ENCODE results near the gene H2BK1.

H2BK1 gene

DNA sequence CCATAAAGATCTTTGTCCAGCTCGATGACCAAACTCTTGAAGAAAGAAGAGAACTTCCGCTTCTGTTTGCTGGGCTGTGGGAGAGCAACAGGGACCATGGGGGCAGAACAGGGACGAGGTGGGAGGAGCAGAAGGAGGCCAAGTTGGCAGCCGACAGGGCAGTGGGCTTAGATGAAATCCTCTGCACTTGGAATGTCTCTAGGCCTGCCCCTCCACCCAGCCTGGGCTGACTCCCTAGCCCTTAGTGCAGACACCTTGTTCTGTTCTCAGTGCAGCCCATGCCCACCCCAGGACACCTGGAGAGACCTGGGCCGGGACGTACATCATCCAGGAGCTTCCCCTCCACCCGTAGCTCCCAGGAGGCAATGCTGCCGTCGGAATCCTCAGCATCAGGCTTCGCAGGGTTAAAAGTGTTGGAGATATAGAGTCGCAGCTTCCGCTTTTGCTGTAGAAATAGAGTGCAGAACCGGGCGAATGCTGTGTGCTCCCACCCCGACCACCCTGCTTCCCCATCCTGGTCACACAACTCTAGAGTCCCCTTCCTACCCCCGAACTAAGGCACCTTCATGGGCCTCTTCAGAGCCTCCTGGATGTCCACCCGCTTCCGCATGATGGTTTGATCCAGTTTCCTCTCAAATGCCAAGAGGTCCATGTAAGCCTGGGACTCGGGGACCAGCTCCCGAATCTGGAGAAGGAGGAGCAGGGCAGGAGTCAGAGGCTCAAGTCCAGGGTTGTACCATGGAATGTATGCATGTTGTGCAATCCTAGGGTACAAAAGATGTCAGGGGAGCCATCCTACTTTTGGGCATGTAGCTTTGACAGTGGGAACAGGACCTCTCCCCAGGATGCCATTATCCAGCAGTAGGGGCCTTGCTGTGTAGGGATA lies 32.1 kb upstream of the H2BK1 start:
- CTCF ChIA-PET = interaction anchor here (0.6 to 3.5 kb wide), 7 partner anchors 9 to 179 kb away, joined by 3 to 39 read pairs (median 14); partner anchors contain the start of gene CHPF2
- H3K27ac Mint-ChIP-seq = peak overlapping the region; percentile 11
- peaks cover 28% of the 10 kb centered on the region for H3K27me3 Mint-ChIP-seq
- no peaks in the 10 kb centered on the region for H3K36me3 Mint-ChIP-seq
- H3K4me1 Mint-ChIP-seq = peaks cover 28% of the 10 kb centered on the region
- H3K9me3 Mint-ChIP-seq = no peaks in the 10 kb centered on the region
- H3K4me3 Mint-ChIP-seq = no peak overlapping the region
- DNase-seq = peak; percentile 20

DNA sequence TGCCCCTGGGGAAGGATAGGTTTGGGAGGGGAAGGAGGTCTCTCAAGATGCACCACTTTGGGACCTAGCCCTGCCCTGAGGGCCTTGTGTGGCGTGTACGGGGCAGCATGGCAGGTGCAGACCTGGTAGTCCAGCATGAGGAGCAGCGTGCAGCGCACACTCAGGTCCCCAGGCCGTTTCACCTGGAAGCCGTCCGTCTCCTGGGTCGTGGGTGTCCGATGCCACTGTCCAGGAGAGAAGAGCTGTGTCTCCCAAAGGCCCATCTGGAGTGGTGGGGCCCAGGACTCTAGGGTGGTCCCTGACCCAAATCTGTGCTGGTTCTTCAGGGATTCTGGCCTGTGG lies 31.4 kb upstream of the H2BK1 start:
- DNase-seq = no peak
- H3K4me1 Mint-ChIP-seq = peaks cover 28% of the 10 kb centered on the region
- peaks cover 22% of the 10 kb centered on the region for H3K27me3 Mint-ChIP-seq
- no peak overlapping the region for H3K4me3 Mint-ChIP-seq
- CTCF ChIA-PET = interaction anchor here (3.5 kb wide), 1 partner anchor 118 kb away, joined by 24 read pairs; no protein-coding TSS in a partner anchor
- H3K9me3 Mint-ChIP-seq = no peaks in the 10 kb centered on the region
- peaks cover 4% of the 10 kb centered on the region for H3K36me3 Mint-ChIP-seq
- H3K27ac Mint-ChIP-seq = peak overlapping the region; percentile 73

DNA sequence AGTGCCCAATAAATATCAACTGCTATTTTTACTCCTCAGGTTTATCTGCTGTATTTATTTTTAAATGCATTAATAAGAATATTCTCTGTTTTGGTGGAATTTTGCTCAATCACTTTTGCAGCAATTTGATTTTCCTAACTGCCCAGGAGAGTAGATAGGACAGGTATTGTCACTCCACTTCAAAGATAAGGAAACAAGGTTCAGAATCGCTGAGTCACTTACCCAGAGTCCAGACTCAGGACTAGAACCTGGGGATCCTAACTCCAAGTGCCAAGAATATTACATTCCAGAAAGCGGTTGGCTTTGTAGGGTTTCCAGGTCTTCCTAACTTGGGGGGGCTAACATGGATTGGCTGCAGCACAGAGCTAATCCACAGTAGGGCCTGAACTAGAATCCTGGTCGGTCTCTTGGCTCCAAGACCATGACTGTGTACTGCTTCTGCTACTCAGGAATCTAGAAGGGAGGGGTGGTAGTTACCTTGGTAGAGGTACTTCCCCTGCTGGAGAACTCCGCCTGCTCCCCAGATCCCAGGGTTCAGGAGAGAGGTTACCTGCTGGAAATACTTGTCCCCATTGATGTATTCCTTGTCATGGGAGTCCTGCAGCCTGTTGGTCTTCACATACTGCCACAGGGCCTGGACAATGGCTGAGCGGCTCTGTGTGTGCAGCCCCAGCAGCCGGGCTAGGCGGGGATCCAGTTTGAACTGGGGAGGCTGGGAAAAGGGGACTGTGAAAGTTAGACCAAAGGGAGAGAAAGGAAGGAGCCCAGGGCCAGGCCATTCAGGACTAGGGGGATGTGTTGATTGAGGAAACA lies 30.9 kb upstream of the H2BK1 start:
- CTCF ChIA-PET = no interaction called here
- H3K9me3 Mint-ChIP-seq = no peaks in the 10 kb centered on the region
- H3K4me3 Mint-ChIP-seq = no peak overlapping the region
- peaks cover 10% of the 10 kb centered on the region for H3K36me3 Mint-ChIP-seq
- DNase-seq = no peak
- H3K27me3 Mint-ChIP-seq = peaks cover 16% of the 10 kb centered on the region
- peak overlapping the region; percentile 73 for H3K27ac Mint-ChIP-seq
- H3K4me1 Mint-ChIP-seq = peaks cover 28% of the 10 kb centered on the region

DNA sequence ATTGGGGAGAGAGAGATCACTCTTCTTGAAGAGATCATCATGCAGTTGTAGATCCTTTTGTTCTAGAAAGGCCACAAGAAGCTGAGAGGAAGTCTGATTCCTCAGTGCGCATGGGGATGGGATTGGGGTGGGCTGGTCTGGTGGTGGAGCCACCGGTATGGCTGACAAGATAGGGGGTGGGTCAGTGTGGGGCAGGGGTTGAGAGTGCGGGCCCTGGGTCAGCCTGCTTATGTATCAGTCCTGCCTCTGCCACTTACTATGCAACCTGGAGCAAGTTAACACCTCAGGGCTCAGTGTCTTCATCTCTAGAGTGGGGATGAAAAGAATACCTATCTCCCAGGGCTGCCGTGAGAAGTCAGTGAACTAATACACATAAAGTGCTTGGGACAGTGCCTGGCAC lies 30.2 kb upstream of the H2BK1 start:
- Mint-ChIP-seq H3K9me3 (no peaks in the 10 kb centered on the region), H3K4me1 (peaks cover 27% of the 10 kb centered on the region), H3K4me3 (no peak overlapping the region), H3K36me3 (peaks cover 10% of the 10 kb centered on the region), H3K27ac (no peak overlapping the region), H3K27me3 (peaks cover 10% of the 10 kb centered on the region)
- no peak for DNase-seq
- CTCF ChIA-PET = no interaction called here

DNA sequence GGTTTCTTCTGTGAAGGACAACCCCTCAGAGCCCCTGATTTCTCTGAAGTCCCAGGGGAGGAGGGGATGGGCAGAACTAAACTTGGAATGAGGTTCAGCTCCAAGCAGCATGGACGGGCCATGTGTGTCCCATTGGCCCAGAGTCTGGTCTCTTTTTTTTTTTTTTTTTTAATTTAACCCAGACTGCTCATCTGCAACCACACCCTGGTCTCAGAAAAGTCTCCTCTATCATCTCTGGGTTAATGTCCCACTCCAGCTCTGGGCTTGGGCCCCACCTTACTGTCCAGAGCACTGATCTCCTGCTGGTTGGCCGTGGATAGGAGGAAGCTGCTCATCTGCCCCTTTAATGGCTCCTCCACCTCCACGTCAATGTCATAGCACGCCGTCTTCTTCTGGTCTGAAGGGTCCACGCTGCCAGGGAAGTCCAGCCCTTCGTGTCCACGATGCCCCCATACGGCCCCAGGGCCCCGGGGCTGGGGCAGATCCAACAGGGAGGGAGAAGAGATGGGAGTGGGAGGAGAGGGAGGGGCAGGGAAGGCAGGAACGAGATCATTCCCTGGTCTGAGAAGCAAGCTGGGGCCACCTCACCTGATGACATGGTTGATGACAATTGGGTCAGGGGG lies 29.7 kb upstream of the H2BK1 start:
- Mint-ChIP-seq H3K4me3 (no peak overlapping the region), H3K4me1 (peaks cover 30% of the 10 kb centered on the region), H3K27ac (peak overlapping the region; percentile 53), H3K9me3 (no peaks in the 10 kb centered on the region), H3K36me3 (peaks cover 13% of the 10 kb centered on the region), H3K27me3 (peaks cover 5% of the 10 kb centered on the region)
- no peak for DNase-seq
- CTCF ChIA-PET = interaction anchor here (1.3 kb wide), 1 partner anchor 13 kb away, joined by 3 read pairs; the partner anchor contains the start of gene ABCF2

DNA sequence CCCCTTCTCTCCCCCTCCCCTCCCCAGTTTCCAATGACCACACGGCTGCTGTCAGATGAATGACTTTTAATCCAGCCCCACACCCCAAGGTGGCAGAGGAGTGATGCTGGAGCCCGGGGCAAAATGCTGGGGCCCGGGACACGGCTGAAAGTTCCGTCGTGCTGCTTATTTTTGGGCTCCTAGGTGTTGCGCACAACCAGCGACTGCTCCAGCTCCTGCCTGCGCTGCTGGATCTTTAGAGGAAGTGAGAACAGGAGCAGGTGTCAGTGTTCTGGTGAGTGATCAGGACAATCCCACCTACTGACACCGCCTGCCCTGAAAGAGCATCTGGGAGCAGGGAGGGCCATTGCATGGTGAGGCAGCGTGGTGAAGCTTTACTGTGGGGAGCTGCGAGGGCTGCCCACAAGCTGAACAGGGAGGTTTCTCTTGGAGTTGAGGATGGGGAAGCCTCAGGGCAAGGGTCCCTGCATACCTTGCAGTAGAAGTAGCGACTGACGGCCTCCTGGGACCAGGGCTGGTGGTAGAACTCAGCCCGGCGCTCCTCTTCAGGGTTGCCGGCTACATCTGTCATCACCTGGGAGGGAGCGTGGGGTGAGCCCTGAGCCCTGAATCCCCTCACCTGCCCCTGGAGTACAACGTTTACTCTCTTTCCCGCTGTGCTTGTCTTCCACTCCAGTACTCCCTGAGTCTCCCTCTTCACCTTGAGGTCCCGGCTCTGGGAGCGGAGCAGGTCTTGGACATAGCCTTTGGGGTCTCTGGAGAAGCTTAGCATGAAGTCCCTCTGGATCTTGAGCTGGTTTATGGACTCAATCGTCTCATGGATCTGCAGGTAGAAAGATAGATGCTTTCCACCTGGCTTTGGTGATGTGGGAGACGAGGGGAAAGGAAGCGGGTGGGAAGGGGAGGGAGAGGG lies 28.9 kb upstream of the H2BK1 start:
- Mint-ChIP-seq H3K4me1 (peaks cover 30% of the 10 kb centered on the region), H3K27ac (no peak overlapping the region), H3K27me3 (no peaks in the 10 kb centered on the region), H3K4me3 (no peak overlapping the region), H3K9me3 (no peaks in the 10 kb centered on the region), H3K36me3 (peaks cover 16% of the 10 kb centered on the region)
- CTCF ChIA-PET = interaction anchor here (1.3 kb wide), 1 partner anchor 12 kb away, joined by 3 read pairs; the partner anchor contains the start of gene ABCF2
- no peak for DNase-seq

DNA sequence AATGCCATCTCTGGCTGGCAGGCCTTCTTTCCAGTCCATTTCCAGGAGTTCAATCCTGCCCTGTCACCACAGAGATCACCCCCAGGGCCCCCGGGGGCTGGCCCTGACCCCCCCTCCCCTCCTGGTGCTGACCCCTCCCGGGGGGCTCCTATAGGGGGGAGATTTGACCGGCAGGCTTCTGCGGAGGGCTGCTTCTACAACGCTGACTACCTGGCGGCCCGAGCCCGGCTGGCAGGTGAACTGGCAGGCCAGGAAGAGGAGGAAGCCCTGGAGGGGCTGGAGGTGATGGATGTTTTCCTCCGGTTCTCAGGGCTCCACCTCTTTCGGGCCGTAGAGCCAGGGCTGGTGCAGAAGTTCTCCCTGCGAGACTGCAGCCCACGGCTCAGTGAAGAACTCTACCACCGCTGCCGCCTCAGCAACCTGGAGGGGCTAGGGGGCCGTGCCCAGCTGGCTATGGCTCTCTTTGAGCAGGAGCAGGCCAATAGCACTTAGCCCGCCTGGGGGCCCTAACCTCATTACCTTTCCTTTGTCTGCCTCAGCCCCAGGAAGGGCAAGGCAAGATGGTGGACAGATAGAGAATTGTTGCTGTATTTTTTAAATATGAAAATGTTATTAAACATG lies 28.0 kb upstream of the H2BK1 start:
- H3K9me3 Mint-ChIP-seq = no peaks in the 10 kb centered on the region

DNA sequence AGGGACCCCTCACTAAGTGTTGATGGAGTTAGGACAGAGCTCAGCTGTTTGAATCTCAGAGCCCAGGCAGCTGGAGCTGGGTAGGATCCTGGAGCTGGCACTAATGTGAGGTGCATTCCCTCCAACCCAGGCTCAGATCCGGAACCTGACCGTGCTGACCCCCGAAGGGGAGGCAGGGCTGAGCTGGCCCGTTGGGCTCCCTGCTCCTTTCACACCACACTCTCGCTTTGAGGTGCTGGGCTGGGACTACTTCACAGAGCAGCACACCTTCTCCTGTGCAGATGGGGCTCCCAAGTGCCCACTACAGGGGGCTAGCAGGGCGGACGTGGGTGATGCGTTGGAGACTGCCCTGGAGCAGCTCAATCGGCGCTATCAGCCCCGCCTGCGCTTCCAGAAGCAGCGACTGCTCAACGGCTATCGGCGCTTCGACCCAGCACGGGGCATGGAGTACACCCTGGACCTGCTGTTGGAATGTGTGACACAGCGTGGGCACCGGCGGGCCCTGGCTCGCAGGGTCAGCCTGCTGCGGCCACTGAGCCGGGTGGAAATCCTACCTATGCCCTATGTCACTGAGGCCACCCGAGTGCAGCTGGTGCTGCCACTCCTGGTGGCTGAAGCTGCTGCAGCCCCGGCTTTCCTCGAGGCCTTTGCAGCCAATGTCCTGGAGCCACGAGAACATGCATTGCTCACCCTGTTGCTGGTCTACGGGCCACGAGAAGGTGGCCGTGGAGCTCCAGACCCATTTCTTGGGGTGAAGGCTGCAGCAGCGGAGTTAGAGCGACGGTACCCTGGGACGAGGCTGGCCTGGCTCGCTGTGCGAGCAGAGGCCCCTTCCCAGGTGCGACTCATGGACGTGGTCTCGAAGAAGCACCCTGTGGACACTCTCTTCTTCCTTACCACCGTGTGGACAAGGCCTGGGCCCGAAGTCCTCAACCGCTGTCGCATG lies 27.2 kb upstream of the H2BK1 start:
- no peaks in the 10 kb centered on the region for H3K27me3 Mint-ChIP-seq
- DNase-seq = no peak
- peaks cover 24% of the 10 kb centered on the region for H3K36me3 Mint-ChIP-seq
- CTCF ChIA-PET = interaction anchor here (1.4 kb wide), 1 partner anchor 10 kb away, joined by 4 read pairs; no protein-coding TSS in a partner anchor
- no peak overlapping the region for H3K4me3 Mint-ChIP-seq
- H3K4me1 Mint-ChIP-seq = peaks cover 24% of the 10 kb centered on the region
- H3K27ac Mint-ChIP-seq = no peak overlapping the region
- no peaks in the 10 kb centered on the region for H3K9me3 Mint-ChIP-seq

More for the DNA sequence above, 28.0 kb upstream of the H2BK1 start:
- H3K4me3 Mint-ChIP-seq = no peak overlapping the region
- no peaks in the 10 kb centered on the region for H3K27me3 Mint-ChIP-seq
- H3K36me3 Mint-ChIP-seq = peaks cover 20% of the 10 kb centered on the region
- H3K27ac Mint-ChIP-seq = no peak overlapping the region
- DNase-seq = no peak
- H3K4me1 Mint-ChIP-seq = peaks cover 29% of the 10 kb centered on the region
- CTCF ChIA-PET = no interaction called here

DNA sequence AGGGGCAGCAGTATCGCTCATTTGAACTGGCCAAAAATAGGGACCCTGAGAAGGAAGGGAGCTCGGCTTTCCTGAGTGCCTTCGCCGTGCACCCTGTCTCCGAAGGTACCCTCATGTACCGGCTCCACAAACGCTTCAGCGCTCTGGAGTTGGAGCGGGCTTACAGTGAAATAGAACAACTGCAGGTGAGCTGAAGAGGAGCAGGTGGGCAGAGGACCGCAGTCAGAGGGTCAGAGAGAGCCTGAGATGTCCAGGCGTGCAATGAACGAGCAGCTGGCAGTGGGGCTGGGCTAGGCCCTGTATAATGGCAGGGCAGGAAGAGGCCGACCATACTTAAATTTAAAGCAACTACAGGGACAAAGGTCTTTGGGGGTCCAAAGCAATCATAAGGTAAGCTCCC lies 26.1 kb upstream of the H2BK1 start:
- H3K4me3 Mint-ChIP-seq = no peak overlapping the region

DNA sequence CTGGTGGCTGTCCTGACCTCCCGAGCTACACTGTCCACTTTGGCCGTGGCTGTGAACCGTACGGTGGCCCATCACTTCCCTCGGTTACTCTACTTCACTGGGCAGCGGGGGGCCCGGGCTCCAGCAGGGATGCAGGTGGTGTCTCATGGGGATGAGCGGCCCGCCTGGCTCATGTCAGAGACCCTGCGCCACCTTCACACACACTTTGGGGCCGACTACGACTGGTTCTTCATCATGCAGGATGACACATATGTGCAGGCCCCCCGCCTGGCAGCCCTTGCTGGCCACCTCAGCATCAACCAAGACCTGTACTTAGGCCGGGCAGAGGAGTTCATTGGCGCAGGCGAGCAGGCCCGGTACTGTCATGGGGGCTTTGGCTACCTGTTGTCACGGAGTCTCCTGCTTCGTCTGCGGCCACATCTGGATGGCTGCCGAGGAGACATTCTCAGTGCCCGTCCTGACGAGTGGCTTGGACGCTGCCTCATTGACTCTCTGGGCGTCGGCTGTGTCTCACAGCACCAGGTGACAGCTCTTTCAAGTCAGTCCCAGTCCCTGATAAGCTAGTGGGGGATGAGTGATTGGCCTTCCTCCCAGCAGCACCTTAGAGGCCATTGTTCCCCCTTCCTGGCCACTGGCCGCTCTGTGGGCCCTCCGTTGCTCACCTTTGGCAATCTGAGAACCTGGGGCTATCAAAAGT lies 25.0 kb upstream of the H2BK1 start:
- peaks cover 35% of the 10 kb centered on the region for H3K4me1 Mint-ChIP-seq
- peaks cover 8% of the 10 kb centered on the region for H3K27me3 Mint-ChIP-seq
- peaks cover 24% of the 10 kb centered on the region for H3K36me3 Mint-ChIP-seq
- CTCF ChIA-PET = interaction anchor here (0.6 to 4.3 kb wide), 3 partner anchors 8 to 315 kb away, joined by 3 to 39 read pairs (median 5); no protein-coding TSS in a partner anchor
- no peak for DNase-seq
- H3K4me3 Mint-ChIP-seq = peak overlapping the region; percentile 13
- H3K27ac Mint-ChIP-seq = no peak overlapping the region
- no peaks in the 10 kb centered on the region for H3K9me3 Mint-ChIP-seq

More for the DNA sequence above, 26.1 kb upstream of the H2BK1 start:
- DNase-seq = no peak
- Mint-ChIP-seq H3K9me3 (no peaks in the 10 kb centered on the region), H3K27ac (no peak overlapping the region), H3K27me3 (peaks cover 8% of the 10 kb centered on the region), H3K4me1 (peaks cover 32% of the 10 kb centered on the region), H3K36me3 (peaks cover 24% of the 10 kb centered on the region)
- CTCF ChIA-PET = interaction anchor here (1.0 to 1.4 kb wide), 4 partner anchors 8 to 251 kb away, joined by 3 to 5 read pairs (median 4); no protein-coding TSS in a partner anchor

DNA sequence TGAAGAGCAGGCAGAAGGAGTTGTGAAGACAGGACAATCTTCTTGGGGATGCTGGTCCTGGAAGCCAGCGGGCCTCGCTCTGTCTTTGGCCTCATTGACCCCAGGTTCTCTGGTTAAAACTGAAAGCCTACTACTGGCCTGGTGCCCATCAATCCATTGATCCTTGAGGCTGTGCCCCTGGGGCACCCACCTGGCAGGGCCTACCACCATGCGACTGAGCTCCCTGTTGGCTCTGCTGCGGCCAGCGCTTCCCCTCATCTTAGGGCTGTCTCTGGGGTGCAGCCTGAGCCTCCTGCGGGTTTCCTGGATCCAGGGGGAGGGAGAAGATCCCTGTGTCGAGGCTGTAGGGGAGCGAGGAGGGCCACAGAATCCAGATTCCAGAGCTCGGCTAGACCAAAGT lies 23.5 kb upstream of the H2BK1 start:
- peak overlapping the region; percentile 98 for H3K27ac Mint-ChIP-seq
- H3K9me3 Mint-ChIP-seq = no peaks in the 10 kb centered on the region
- H3K4me1 Mint-ChIP-seq = peaks cover 35% of the 10 kb centered on the region
- H3K27me3 Mint-ChIP-seq = peaks cover 19% of the 10 kb centered on the region
- H3K36me3 Mint-ChIP-seq = peaks cover 24% of the 10 kb centered on the region
- DNase-seq = no peak
- CTCF ChIA-PET = interaction anchor here (1.5 to 4.3 kb wide), 2 partner anchors 10 to 13 kb away, joined by 5 to 39 read pairs; no protein-coding TSS in a partner anchor
- peak overlapping the region; percentile 100 for H3K4me3 Mint-ChIP-seq
